H9 (cell line): Measurements from ENCODE around the gene TNRC18. TPM values are rescaled to one million over a fixed set of nuclear protein-coding genes. Genes with fewer than 3 reads are reported as not detected.
"Not testable (repeated sequence)": the region's sequence is repeated elsewhere in the genome, so short reads cannot be mapped to it uniquely, and the experiment has no call there.

Experiments
- DNase-seq: peaks from one replicate; pipeline ENCODE4 v3.0.0-alpha.2; 2017
- H2AFZ ChIP-seq: one replicate; pipeline ENCODE4 v1.6.1; 2013; ENCODE audit warnings: mild to moderate bottlenecking, low read length, control low read depth, moderate library complexity
- H2AK5ac ChIP-seq: 2 replicates; pipeline ENCODE4 v1.6.1; 2013; ENCODE audit warnings: low read length, control low read depth, mixed read lengths; ENCODE audit not compliant: insufficient read length
- H2BK120ac ChIP-seq: one replicate; pipeline ENCODE4 v1.6.1; 2013; ENCODE audit warnings: low read depth, mild to moderate bottlenecking, low read length, control low read depth, inconsistent platforms; ENCODE audit not compliant: poor library complexity, severe bottlenecking
- H2BK12ac ChIP-seq: 2 replicates; pipeline ENCODE4 v1.6.1; 2013; ENCODE audit warnings: low read length, control low read depth, mixed read lengths, low read depth; ENCODE audit not compliant: insufficient read length
- H2BK15ac ChIP-seq: 2 replicates; pipeline ENCODE4 v1.6.1; 2013; ENCODE audit warnings: low read depth, low read length, control low read depth
- H2BK20ac ChIP-seq: one replicate; pipeline ENCODE4 v1.6.1; 2013; ENCODE audit warnings: low read depth, mild to moderate bottlenecking, low read length, control low read depth, inconsistent platforms; ENCODE audit not compliant: poor library complexity, severe bottlenecking
- H2BK5ac ChIP-seq: 2 replicates; pipeline ENCODE4 v1.6.1; 2013; ENCODE audit warnings: low read length, control low read depth, mixed read lengths; ENCODE audit not compliant: insufficient read length
- H3K14ac ChIP-seq: 2 replicates; pipeline ENCODE4 v1.6.1; 2013; ENCODE audit warnings: low read length, control low read depth; ENCODE audit not compliant: insufficient read depth
- H3K18ac ChIP-seq: 2 replicates; pipeline ENCODE4 v1.6.1; 2013; ENCODE audit warnings: low read depth, mild to moderate bottlenecking, mixed read lengths, low read length, control low read depth; ENCODE audit not compliant: insufficient read length
- H3K23ac ChIP-seq: 2 replicates; pipeline ENCODE4 v1.6.1; 2013; ENCODE audit warnings: low read length, control low read depth, mixed read lengths, low read depth; ENCODE audit not compliant: insufficient read length
- H3K23me2 ChIP-seq: 2 replicates; pipeline ENCODE4 v1.6.1; 2013; ENCODE audit warnings: low read depth, mild to moderate bottlenecking, mixed read lengths, low read length, control low read depth; ENCODE audit not compliant: insufficient read length, poor library complexity, severe bottlenecking
- H3K27ac ChIP-seq: 2 replicates; pipeline ENCODE4 v1.5.1; 2013; ENCODE audit warnings: low read length, control low read depth, mixed read lengths, low read depth; ENCODE audit not compliant: insufficient read length
- H3K27me3 ChIP-seq: 2 replicates; pipeline ENCODE4 v1.6.1; 2013; ENCODE audit warnings: low read length, control low read depth, inconsistent platforms; ENCODE audit not compliant: insufficient read depth
- H3K4ac ChIP-seq: 2 replicates; pipeline ENCODE4 v1.6.1; 2013; ENCODE audit warnings: low read depth, mild to moderate bottlenecking, control low read depth, inconsistent platforms, low read length, moderate library complexity
- H3K4me1 ChIP-seq: 2 replicates; pipeline ENCODE4 v1.6.1; 2013; ENCODE audit warnings: low read length, control low read depth, inconsistent platforms; ENCODE audit not compliant: insufficient read depth
- H3K4me2 ChIP-seq: 2 replicates; pipeline ENCODE4 v1.6.1; 2013; ENCODE audit warnings: low read length, control low read depth, mixed read lengths; ENCODE audit not compliant: insufficient read length, insufficient read depth
- H3K56ac ChIP-seq: 2 replicates; pipeline ENCODE4 v1.6.1; 2013; ENCODE audit warnings: low read depth, mild to moderate bottlenecking, mixed read lengths, low read length, control low read depth; ENCODE audit not compliant: insufficient read length
- H3K79me1 ChIP-seq: 2 replicates; pipeline ENCODE4 v1.6.1; 2013; ENCODE audit warnings: low read depth, mild to moderate bottlenecking, moderate library complexity, low read length, control low read depth, inconsistent platforms; ENCODE audit not compliant: insufficient read depth, poor library complexity, severe bottlenecking
- H3K79me2 ChIP-seq: 2 replicates; pipeline ENCODE4 v1.6.1; 2013; ENCODE audit warnings: low read length, control low read depth, inconsistent platforms; ENCODE audit not compliant: insufficient read depth
- H3K9ac ChIP-seq: 2 replicates; pipeline ENCODE4 v1.6.1; 2013; ENCODE audit warnings: low read length, control low read depth, mixed read lengths; ENCODE audit not compliant: insufficient read length; ENCODE audit errors: extremely low read depth
- H3K9me3 ChIP-seq: one replicate; pipeline ENCODE4 v1.6.1; 2013; ENCODE audit warnings: low read depth, low read length, inconsistent platforms; ENCODE audit not compliant: control insufficient read depth
- H3T11ph ChIP-seq: one replicate; pipeline ENCODE4 v1.6.1; 2013; ENCODE audit warnings: mild to moderate bottlenecking, low read length, control low read depth, inconsistent platforms
- H4K20me1 ChIP-seq: one replicate; pipeline ENCODE4 v1.6.1; 2013; ENCODE audit not compliant: control insufficient read depth, insufficient read length, insufficient read depth
- H4K5ac ChIP-seq: 2 replicates; pipeline ENCODE4 v1.6.1; 2013; ENCODE audit warnings: low read depth, mild to moderate bottlenecking, mixed read lengths, low read length, control low read depth; ENCODE audit not compliant: insufficient read length
- H4K8ac ChIP-seq: replicated peaks from 2 replicates; pipeline ENCODE4 v1.6.1; 2013; ENCODE audit warnings: low read length, control low read depth, mixed read lengths, low read depth; ENCODE audit not compliant: insufficient read length
- H4K91ac ChIP-seq: 2 replicates; pipeline ENCODE4 v1.6.1; 2013; ENCODE audit warnings: low read depth, mild to moderate bottlenecking, moderate library complexity, mixed read lengths, low read length, control low read depth; ENCODE audit not compliant: insufficient read length
- H3K27ac Mint-ChIP-seq, 3 experiments: 2 replicates in 2 of 3; 3 replicates in 1 of 3; pipeline ENCODE4 v1.8.0; 2020 to 2021; ENCODE audit warnings: mixed read lengths in 3 of 3, mild to moderate bottlenecking in 1 of 3, moderate library complexity in 1 of 3
- H3K27me3 Mint-ChIP-seq: 2 replicates; pipeline ENCODE4 v1.8.0; 2021; ENCODE audit warnings: low read depth, mild to moderate bottlenecking, moderate library complexity, mixed read lengths
- H3K36me3 Mint-ChIP-seq, 3 experiments: 2 replicates in 2 of 3; 3 replicates in 1 of 3; pipeline ENCODE4 v1.8.0; 2020 to 2021; ENCODE audit warnings: low read depth in 3 of 3, mixed read lengths in 3 of 3; ENCODE audit not compliant: insufficient read depth in 1 of 3
- H3K4me1 Mint-ChIP-seq, 2 experiments: 2 replicates each; pipeline ENCODE4 v1.8.0; 2020; ENCODE audit warnings: mixed read lengths in 2 of 2
- H3K4me3 Mint-ChIP-seq, 2 experiments: 2 replicates in 1 of 2; 3 replicates in 1 of 2; pipeline ENCODE4 v1.8.0; 2020 to 2021; ENCODE audit warnings: mild to moderate bottlenecking in 2 of 2, mixed read lengths in 2 of 2, moderate library complexity in 1 of 2
- H3K9me3 Mint-ChIP-seq, 2 experiments: 2 replicates in 1 of 2; 3 replicates in 1 of 2; pipeline ENCODE4 v1.8.0; 2020; ENCODE audit warnings: mild to moderate bottlenecking in 2 of 2, mixed read lengths in 2 of 2, moderate library complexity in 1 of 2
- WGBS: extraction: QIAGEN DNeasy Blood & Tissue Kit; methylation state at CpG from one replicate; pipeline ENCODE4 v1.1.7; 2013; ENCODE audit warnings: missing lambda C conversion rate, low lambda C conversion rate, mixed read lengths; ENCODE audit not compliant: insufficient read length; ENCODE audit errors: extremely low coverage; 5-methylcytosine and 5-hydroxymethylcytosine counted together
- total RNA-seq: library from RNA; stranded (reverse); gene quantifications from 2 replicates; pipeline ENCODE4 v1.2.1, GENCODE V29; 2021

TNRC18 gene
- total RNA-seq, 1 experiment from 2014 or later = 21.2 TPM

- not testable (repeated sequence) for H2BK5ac ChIP-seq, H3K36me3 Mint-ChIP-seq, H3K79me2 ChIP-seq, H2AFZ ChIP-seq, H3K14ac ChIP-seq, H3K9ac ChIP-seq, H3K4me2 ChIP-seq, H3K4ac ChIP-seq, H3K9me3 Mint-ChIP-seq, H4K8ac ChIP-seq, H4K91ac ChIP-seq, H3K4me1 ChIP-seq, H3K27me3 ChIP-seq, H3K79me1 ChIP-seq, H3T11ph ChIP-seq, H2BK15ac ChIP-seq, H3K27me3 Mint-ChIP-seq, H3K23ac ChIP-seq, H3K27ac ChIP-seq, H4K20me1 ChIP-seq, H2BK20ac ChIP-seq, H2AK5ac ChIP-seq, H3K23me2 ChIP-seq, H2BK120ac ChIP-seq, DNase-seq, H3K9me3 ChIP-seq, H4K5ac ChIP-seq, H2BK12ac ChIP-seq, H3K27ac Mint-ChIP-seq, H3K4me1 Mint-ChIP-seq, H3K56ac ChIP-seq, H3K4me3 Mint-ChIP-seq
- H3K18ac ChIP-seq = peak overlapping the region; percentile 58
- no CpG with 5 or more reads among the region's 15 CpGs for WGBS
Observed at GRCh38 chr7:5260530-5261068, 163.0 kb downstream of the TNRC18 start.

Other genes with a start within 250 kb of the TNRC18 start
- gene WIPI2, start 233.6 kb downstream of the TNRC18 start, total RNA-seq = 69.1 and 73.3 TPM in 2 replicates
- gene SLC29A4, start 140.9 kb downstream of the TNRC18 start, total RNA-seq = 12.4 and 13.3 TPM in 2 replicates
- gene FBXL18, start 90.0 kb upstream of the TNRC18 start, total RNA-seq = 22.2 and 22.6 TPM in 2 replicates
- 5,597 and 5,803 TPM in 2 replicates for gene ACTB, start 106.8 kb upstream of the TNRC18 start, total RNA-seq
- gene FSCN1, start 169.0 kb upstream of the TNRC18 start, total RNA-seq = 293 and 302 TPM in 2 replicates